ENCODE data around the gene FEV.

GRCh38 chr2:218961651-218962570 is 23.1 kb downstream of the FEV start:
- TF ChIP-seq CTCF (IDR thresholded peaks at IDR 0.05) (no peak), POLR2A (IDR thresholded peaks at IDR 0.05) (no peak)

Data from esophagus squamous epithelium (tissue), 4 donors.